ENCODE results near the gene HLA-DRB5. TPM values are rescaled to one million over a fixed set of nuclear protein-coding genes. Genes with fewer than 3 reads are reported as not detected.
"Not testable (repeated sequence)": the region's sequence is repeated elsewhere in the genome, so short reads cannot be mapped to it uniquely, and the experiment has no call there.

HLA-DRB5 gene
- total RNA-seq, result not detected in 2 replicates

- TF ChIP-seq CTCF (IDR thresholded peaks at IDR 0.05; ENCODE audit: insufficient read depth, low read depth, low read length), result no peak
- no peak within 1 kb of the TSS for H3K4me3 ChIP-seq (ENCODE audit: low read depth, low read length)
- no peak for DNase-seq (ENCODE audit: low read depth)
Measured at GRCh38 chr6:32529697-32530430, at the start of gene HLA-DRB5. Gene HLA-DRB5, minus strand, starts transcription at chr6:32530287. Its CDS starts 63 bp downstream, at chr6:32530224.

- no peak overlapping the region for H3K4me3 ChIP-seq (ENCODE audit: low read depth, low read length)
- TF ChIP-seq CTCF (IDR thresholded peaks at IDR 0.05; ENCODE audit: insufficient read depth, low read depth, low read length), result no peak
- DNase-seq (ENCODE audit: low read depth), result no peak
Measured at GRCh38 chr6:32578962-32579361, 48.9 kb upstream of the HLA-DRB5 start.

GRCh38 chr6:32577493-32577892 lies 47.4 kb upstream of the HLA-DRB5 start:
- not testable (repeated sequence) for DNase-seq (ENCODE audit: low read depth); H3K4me3 ChIP-seq (ENCODE audit: low read depth, low read length)

GRCh38 chr6:32576250-32576649 lies 46.2 kb upstream of the HLA-DRB5 start:
- DNase-seq (ENCODE audit: low read depth), result no peak
- no peak for TF ChIP-seq CTCF (IDR thresholded peaks at IDR 0.05; ENCODE audit: insufficient read depth, low read depth, low read length)

GRCh38 chr6:32570363-32570905 lies 40.3 kb upstream of the HLA-DRB5 start:
- no peak for TF ChIP-seq CTCF (IDR thresholded peaks at IDR 0.05; ENCODE audit: insufficient read depth, low read depth, low read length)
- no peak overlapping the region for H3K4me3 ChIP-seq (ENCODE audit: low read depth, low read length)
- no peak for DNase-seq (ENCODE audit: low read depth)

More at GRCh38 chr6:32576250-32576649, 46.2 kb upstream of the HLA-DRB5 start:
- H3K4me3 ChIP-seq (ENCODE audit: low read depth, low read length), result no peak overlapping the region

GRCh38 chr6:32568561-32568960 lies 38.5 kb upstream of the HLA-DRB5 start:
- no peak for DNase-seq (ENCODE audit: low read depth)
- H3K4me3 ChIP-seq (ENCODE audit: low read depth, low read length), result no peak overlapping the region
- no peak for TF ChIP-seq CTCF (IDR thresholded peaks at IDR 0.05; ENCODE audit: insufficient read depth, low read depth, low read length)

- no peak for DNase-seq (ENCODE audit: low read depth)
- no peak for TF ChIP-seq CTCF (IDR thresholded peaks at IDR 0.05; ENCODE audit: insufficient read depth, low read depth, low read length)
- H3K4me3 ChIP-seq (ENCODE audit: low read depth, low read length), result no peak overlapping the region
Measured at GRCh38 chr6:32566957-32567356, 36.9 kb upstream of the HLA-DRB5 start.
